Epithelial cell of esophagus (primary cell): ENCODE measurements around the gene FAM98C.
A peak's percentile ranks its signal among the peaks of the same experiment; 100 is the strongest.

ENCODE experiments used
- DNase-seq: peaks from one replicate; pipeline ENCODE4 v3.0.0; 2010; ENCODE audit warnings: low read depth
- H3K4me3 ChIP-seq: 2 replicates; pipeline ENCODE4 v1.5.1; 2011; ENCODE audit warnings: mild to moderate bottlenecking, low read length, control low read depth
- TF ChIP-seq, protein P1 (sequence below): IDR thresholded peaks from 2 replicates; pipeline ENCODE4 v1.5.1; 2011; ENCODE audit warnings: low read depth, mild to moderate bottlenecking, low read length, control low read depth, inconsistent platforms; ENCODE audit not compliant: insufficient read depth; ENCODE audit errors: missing control alignments

The FAM98C gene

GRCh38 chr19:38389957-38390924 lies 12.7 kb upstream of the FAM98C start:
- DNase-seq, result no peak
- no peak overlapping the region for H3K4me3 ChIP-seq
- TF ChIP-seq, protein P1, sequence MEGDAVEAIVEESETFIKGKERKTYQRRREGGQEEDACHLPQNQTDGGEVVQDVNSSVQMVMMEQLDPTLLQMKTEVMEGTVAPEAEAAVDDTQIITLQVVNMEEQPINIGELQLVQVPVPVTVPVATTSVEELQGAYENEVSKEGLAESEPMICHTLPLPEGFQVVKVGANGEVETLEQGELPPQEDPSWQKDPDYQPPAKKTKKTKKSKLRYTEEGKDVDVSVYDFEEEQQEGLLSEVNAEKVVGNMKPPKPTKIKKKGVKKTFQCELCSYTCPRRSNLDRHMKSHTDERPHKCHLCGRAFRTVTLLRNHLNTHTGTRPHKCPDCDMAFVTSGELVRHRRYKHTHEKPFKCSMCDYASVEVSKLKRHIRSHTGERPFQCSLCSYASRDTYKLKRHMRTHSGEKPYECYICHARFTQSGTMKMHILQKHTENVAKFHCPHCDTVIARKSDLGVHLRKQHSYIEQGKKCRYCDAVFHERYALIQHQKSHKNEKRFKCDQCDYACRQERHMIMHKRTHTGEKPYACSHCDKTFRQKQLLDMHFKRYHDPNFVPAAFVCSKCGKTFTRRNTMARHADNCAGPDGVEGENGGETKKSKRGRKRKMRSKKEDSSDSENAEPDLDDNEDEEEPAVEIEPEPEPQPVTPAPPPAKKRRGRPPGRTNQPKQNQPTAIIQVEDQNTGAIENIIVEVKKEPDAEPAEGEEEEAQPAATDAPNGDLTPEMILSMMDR, result no peak

DNA sequence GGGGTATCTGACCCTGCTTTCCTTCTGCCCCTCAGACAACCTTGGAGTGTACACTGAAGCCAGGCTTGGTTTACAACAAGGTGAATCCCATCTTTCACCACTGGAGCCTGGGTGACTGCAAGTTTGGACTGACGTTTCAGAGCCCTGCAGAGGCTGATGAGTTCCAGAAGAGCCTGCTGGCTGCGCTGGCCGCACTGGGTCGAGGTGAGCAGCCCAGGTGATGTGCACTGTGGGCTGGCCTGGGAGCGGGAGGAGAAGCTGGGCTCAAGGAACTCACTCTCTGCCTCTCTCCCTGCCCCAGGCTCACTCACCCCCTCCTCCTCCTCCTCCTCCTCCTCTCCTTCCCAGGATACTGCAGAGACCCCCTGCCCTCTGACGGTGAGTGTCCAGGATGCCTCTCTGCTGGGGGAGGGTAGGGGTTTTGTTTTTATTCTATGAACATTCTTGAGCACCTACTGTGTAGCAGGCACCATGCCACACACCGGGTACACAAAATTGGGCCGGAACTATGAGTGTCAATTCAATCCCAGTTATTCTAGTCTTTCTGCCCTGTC lies 10.9 kb upstream of the FAM98C start:
- TF ChIP-seq, protein P1, result no peak
- no peak overlapping the region for H3K4me3 ChIP-seq

DNA sequence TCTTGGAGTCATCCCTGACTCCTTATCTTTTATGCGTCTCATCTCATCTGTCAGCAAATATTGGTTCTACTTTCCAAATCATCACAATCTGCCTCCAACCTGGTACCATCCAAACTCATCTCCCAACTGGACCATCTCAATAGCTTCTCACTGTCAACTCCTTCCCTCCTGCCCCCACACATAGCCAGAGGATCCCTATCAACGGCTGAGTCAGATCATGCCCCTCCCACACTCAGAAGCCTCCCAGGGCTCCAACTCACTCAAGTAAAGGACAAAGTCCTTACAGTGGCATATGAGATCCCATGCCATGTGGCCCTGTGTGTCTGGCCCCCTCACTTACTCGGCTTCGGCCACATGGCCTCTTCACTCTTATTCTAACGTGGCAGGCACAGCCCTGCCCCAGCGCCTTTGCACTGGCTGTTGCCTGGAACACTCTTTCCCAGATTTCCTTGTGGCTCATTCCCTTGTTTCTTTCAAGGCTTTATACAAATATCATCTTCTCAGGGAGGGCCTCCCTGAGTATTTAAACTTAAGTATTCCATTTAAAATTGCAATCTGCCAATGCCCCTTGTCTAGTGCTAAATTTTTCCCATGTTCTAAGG lies 10.1 kb upstream of the FAM98C start:
- TF ChIP-seq, protein P1, result no peak
- peak; percentile 45 for DNase-seq
- H3K4me3 ChIP-seq, result no peak overlapping the region

More for the DNA sequence above, 10.9 kb upstream of the FAM98C start:
- DNase-seq, result no peak

DNA sequence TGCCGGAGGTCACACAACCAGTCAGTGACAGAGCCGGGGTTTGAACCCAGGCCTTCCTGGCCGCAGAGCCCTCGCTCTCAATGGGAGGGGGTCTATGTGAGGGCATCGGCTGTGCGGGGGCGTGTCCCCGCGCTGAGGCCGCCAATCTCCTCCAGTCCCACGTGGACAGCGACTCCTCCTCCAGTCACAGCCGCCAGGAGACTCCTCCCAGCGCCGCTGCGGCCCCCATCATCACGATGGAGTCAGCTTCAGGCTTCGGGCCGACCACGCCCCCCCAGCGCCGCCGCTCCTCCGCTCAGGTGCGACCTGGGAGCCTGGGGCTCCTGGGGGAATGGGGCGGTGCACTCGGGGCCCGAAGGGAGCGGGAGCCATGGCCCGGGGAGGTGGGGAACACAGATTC lies 8.4 kb upstream of the FAM98C start:
- TF ChIP-seq, protein P1, result no peak
- DNase-seq, result peak; percentile 57
- peak overlapping the region; percentile 32 for H3K4me3 ChIP-seq

DNA sequence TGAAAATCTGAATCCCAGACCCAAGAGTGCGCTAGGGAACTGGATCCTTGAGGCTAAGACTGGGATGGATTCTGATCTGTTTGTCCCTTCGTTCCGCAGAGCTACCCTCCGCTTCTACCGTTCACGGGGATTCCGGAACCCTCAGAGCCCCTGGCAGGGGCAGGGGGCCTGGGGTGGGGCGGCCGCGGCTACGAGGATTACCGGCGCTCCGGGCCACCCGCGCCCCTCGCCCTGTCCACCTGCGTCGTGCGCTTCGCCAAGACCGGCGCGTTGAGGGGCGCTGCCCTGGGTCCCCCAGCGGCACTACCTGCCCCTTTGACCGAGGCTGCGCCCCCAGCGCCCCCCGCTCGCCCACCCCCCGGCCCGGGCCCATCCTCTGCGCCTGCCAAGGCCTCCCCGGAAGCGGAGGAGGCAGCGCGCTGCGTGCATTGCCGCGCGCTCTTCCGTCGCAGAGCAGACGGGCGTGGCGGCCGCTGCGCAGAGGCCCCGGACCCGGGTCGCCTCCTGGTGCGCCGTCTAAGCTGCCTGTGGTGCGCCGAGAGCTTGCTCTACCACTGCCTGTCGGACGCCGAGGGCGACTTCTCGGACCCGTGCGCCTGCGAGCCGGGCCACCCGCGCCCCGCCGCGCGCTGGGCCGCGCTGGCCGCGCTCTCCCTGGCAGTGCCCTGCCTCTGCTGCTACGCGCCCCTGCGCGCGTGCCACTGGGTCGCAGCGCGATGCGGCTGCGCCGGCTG lies 7.3 kb upstream of the FAM98C start:
- peak overlapping the region; percentile 32 for H3K4me3 ChIP-seq
- TF ChIP-seq, protein P1, result no peak
- DNase-seq, result no peak

GRCh38 chr19:38399081-38399480 lies 3.8 kb upstream of the FAM98C start:
- DNase-seq, result no peak
- TF ChIP-seq, protein P1, result no peak
- no peak overlapping the region for H3K4me3 ChIP-seq
